Activated CD8-positive, alpha-beta memory T cell treated with anti-CD3 and anti-CD28 coated beads for 1 hour (primary cell): ENCODE results near the gene PRKCA.

Source experiments
- DNase-seq, 2 donors: peaks; one replicate each; pipeline ENCODE4 v3.0.0-alpha.2; 2020; ENCODE audit warnings: low read depth in 1 of 2; ENCODE audit errors: extremely low read depth in 1 of 2

PRKCA gene

DNA sequence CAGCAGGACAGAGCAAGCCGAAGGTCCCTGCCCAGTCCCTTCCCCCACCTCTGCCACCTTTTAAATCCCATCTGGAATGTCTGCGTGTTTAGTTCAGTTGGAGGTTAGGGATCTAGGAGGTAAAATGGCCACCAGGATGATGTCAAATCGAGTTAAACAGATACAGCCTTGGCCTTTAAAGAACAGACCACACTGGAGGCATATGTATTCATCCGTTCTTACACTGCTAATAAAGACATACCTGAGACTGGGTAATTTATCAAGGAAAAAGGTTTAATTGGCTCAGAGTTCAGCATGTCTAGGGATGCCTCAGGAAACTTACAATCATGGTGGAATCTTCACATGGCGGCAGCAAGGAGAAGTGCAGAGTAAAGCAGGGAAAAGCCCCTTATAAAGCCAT lies 364.7 kb downstream of the PRKCA start:
- no peak for DNase-seq

DNA sequence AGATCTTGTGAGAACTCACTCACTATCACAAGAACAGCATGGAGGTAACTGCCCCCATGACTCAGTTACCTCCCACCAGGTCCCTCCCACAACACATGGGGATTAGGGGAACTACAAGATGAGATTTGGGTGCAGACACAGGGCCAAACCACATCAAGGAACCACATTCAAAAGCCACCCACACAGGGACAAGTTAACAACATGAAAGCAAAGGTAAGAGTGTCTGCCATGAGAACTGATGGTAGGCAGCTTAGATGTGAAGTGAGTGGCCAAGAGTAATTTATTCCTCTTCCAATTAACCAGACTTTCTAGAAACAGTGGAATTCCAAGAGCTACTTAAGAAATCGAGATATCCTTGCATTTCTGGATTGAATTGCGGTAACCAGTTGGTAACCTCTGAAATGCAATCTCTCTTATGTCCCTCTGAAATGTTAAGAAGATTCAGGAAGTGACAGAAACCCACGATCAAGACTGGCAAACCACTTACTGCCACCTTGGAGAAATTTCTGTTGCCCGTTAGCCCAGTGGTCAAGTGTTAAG lies 365.1 kb downstream of the PRKCA start:
- peak; percentile 14 to 21 for DNase-seq

DNA sequence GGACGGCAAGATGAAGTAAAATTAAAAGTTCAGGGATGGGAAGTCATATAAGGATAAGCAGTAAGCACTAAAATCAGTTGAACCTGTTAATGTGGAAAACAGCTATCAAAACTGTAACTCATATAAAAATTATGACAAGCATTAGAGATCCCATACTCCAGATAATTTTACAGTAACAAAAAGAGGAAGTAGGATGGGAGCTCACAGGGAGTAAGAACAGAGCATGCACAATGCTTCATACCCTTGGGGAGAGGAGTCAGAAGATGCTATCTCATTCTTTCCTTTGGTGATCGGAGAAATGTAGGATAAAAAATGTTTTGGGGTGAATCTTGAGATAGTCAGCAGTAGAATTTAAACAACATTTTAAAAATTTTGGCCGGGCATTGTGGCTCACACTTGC lies 367.8 kb downstream of the PRKCA start:
- DNase-seq: no peak

DNA sequence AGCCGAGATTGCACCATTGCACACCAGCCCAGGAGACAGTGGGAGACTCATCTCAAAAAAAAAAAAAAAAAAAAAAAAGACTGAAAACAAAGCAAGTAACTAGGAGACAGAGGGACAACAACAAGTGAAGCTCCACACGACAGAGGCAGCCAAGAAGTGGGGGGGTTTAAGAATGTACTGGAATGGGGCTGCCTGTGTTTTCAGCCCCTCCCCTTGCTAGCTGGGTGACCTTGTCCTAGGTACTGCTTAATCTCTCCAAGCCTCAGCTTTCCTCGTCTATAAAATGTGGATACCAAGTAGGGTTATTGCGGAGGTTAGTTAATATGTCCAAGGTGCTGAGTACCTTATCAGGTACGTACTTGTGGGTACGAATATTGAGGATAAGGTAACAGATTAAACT lies 368.7 kb downstream of the PRKCA start:
- no peak for DNase-seq

DNA sequence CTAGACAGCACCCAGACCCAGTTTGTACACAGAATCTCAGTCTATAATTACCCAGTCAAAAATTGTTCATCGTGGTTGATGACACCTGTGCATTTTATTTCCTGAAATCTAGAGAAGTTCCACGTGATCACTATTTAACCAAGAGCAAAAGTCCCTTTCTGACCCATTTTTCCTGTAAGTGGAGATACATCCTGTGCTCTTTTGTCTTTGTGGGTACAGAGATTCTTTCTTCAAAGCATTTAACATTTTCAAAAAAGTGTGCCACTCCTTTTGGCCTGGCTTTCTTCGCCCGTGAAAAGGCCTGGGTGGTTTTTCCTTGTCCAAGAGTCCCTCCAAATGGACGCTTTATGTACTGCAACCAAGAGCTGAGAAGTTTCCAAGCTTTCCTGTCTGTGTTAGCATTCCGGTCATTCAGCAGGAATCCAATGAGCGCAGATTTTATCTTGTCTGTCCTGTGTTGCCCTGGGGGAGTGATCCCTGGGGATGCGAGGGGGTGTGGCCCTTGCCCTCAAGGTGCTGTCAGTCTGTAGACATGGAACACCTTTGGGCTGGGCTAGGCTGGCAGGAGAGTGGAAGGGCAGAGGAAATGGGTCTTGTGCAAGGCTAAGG lies 371.4 kb downstream of the PRKCA start:
- peak in 1 of 2 donors; percentile 17 for DNase-seq

DNA sequence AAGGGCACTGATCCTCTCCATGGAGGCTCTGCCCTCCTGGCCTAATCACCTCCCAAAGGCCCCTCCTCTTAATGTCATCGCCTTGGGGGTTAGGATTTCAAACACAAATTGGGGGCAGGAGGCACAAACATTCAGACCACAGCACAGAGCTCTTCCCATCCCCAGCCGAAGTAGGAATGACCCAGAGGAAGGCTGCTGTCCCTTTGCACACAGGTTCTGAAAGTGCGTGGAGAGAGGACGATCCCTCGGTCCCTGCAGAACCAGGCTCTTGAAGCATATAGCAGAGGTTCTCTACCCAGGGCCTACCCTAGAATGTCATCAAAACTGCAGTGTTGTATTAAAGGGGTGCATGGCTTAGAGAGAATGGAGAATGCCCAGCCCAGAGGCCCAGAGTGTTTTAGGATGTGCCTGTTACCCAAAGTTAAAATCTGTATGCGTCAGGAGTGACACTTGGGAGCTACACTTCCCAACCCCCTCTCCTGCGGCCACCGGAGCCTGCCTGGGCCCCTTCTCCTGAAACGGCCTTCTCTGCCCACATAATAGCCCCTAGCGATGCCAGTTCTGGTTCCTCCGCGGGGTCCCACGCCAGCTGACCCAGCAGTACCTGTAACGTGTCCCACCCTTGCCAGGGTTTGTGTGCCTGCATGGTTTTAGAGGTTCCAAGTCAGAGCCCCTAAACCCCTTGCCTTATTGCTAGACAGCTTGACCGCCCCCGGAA lies 373.0 kb downstream of the PRKCA start:
- no peak for DNase-seq

DNA sequence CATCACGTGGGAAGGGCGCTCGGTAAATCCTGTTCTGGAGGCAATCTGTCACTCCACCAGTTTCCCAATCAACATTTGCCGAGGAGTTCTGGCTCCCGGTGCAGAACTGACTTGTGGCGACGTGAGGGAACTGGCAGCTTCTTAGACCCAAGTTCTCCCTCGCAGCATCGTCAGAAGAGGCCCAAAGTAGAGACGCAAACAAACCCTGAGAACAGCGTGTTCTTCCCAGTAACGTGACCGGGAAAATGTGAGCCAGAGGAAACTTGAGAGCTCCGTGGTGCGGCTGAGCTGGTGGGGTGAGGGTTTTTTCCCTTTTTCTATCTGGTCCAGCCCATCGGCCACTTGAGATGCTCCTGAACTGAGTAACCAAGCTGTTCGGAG lies 373.6 kb downstream of the PRKCA start:
- no peak for DNase-seq

DNA sequence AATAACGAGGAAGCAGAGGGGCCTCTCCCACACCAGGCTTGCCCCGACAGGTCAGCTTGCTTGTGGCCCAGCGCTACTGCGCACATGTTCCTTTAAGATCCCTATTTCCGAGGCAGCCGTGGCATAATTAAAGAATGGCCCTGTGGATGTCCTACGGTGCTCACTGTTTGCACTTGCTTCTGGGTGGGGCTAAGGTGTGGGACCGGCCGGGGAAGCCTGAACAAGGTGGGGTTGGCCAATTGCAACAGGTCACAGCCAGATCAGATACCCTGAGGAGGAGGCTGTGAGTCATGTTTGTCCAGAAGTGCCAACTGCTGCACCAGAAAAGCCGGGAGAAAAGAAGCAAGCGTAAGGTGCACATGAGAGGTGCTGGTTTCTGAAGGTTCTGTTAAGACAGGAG lies 374.0 kb downstream of the PRKCA start:
- no peak for DNase-seq

DNA sequence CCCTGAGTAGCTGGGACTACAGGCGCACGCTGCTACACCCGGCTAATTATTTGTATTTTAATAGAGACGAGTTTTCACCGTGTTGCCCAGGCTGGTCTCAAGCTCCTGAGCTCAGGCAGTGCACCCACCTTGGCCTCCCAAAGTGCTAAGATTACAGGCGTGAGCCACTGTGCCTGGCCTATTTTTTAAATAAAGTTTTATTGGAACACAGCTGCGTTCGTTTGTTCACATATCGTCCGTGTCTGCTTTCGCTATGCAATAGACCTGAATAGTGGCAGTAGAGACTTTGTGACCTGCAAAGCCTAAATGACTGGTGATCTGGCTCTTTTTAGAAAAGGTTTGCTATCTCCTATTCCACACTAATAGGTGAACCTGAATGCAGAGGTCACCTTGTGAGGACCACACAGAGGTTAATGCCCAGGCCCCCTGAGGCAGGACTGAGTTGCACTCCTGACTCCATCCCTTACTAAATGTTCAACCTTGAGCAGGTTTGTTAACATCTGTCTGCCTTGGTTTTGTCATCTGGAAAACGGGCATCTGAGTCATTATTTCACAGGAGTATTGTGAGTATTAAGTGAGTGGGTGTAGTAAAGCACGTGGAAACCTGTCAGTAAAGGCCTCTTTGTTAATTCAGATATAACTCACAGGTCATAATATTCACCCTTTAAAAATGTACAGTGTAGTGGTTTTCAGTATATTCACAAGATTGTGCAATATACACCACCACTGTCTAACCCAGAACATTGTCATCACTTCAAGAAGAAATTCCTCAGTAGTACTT lies 375.0 kb downstream of the PRKCA start:
- DNase-seq: no peak

DNA sequence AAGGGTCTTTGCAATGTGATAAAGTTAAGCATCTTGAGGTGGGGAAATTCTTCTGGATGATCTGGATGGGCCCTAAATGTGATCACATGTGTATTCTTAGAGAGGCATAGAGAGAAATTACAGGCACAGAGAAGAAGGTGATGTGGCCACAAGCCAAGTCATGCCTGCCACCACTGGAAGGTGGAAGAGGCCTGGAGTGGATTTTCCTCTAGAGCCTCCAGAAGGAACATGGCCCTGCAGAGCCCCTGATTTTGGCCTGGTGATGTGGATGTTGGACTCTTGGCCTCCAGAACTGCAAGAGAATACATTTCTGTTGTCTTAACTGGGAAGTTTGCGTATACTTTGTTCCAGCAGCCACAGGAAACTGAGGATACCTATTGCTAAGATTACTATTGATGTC lies 375.6 kb downstream of the PRKCA start:
- no peak for DNase-seq

DNA sequence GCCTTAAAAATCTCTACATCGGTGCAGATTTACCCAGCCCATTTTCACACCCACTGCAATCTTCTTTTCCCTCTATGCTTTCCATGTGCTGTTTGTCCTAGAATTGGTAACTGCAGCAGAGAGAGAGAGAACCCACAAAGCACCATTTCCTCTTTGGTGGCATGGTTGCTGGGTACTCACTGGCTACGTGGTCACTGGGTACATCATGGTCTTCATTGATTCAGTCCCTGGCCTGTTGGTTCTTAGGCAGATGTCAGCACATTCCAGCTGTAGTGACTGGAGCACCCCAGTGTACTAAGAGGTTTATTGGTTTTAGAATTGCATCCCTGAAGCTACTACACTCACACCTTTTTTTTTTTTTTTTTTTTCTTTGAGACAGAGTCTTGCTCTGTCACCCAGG lies 376.4 kb downstream of the PRKCA start:
- no peak for DNase-seq

DNA sequence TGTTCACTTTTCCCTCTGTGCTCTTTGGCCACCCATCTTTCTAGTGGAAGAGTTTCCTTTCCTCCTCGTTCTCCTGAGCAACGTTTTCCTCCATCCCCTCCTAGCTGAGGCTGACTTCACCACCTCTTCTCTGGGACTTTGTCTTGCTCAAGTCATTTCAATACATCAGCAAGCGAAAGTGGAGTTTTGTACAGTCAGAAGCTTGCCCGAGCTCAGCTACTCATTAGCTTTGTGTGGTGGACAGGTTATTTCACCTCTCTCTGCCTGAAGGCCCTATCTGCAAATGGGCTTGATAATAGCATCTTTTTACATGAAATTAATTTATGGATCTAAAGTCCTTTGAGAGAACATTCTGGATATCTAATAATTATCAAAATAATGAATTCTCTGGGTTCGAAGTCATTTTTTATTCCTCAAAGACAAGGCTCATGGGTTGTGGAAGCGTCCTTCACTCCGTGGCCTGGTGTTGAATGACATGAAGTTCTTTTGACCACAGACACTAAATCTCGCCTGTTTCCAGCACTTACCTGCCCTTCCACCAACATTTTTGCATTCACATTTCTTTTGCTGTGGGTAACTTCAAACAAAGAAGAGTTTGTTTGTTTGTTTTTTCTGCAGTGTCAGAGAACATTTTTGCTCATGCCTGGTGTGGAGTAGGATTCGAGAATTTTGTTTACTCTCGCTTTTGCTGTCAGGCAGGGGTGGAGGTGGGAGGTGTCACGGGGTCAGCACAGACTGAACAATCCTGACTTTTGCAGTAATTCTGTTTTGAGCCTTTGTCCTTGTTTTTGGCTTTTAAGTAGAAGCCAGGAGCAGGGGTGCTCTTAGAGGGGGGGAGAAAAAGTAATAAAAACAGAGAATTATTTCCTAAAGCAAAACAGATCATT lies 377.5 kb downstream of the PRKCA start:
- no peak for DNase-seq

DNA sequence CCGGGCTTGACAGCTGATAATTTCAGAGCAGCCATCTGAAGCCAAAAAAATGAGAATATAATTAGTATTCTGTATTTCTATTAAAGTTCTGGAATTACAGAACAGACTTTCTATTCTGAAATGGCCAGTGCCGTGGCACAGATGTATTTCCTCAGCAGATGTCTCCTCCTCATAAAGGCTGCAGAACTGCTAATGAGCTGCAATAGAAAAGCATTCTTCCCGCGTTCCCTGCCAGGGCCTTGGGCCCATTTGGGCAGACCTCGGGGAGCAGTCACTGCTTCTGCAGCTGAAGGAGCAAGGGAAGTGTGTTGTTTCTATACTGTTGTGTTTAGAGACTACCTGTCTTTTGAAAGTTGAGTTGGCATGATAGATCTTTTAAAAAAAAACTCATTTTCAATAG lies 379.9 kb downstream of the PRKCA start:
- no peak for DNase-seq

DNA sequence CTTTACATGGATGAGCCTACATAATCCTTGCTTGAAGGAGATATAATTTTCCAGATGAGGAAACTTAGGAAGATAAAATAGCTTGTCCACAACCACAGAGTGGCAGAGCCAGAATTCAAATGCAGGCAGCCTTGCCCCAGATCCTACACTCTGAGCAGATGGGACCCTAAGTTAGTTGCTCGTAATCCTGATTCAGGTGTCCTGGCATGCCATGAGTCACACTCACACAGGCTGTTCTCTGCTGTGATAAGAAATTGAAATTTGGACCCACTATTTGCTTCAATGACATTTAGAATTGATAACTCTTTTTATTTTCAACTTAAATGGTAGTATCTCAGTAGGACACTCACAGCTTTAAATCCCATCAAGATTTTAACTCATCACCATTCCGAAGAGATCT lies 381.8 kb downstream of the PRKCA start:
- DNase-seq: no peak

DNA sequence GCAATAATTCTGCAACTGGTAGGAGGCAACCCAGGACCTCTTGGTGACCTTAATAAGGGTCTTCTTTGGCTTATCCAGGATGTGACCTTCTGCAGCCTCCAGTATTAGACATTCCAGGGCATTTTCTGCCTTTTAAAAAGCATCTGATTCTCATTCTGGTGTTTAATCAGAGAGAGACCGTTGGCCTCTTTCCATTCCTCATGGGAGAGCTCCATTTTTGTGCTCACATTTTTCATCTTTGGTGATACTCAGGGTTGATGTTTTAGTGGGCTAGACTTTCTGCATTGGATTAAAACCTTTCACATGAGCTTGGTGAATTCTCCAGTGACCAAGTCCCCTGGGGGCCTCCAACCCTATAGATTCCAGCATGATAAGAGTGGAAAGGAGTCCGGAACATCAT lies 382.3 kb downstream of the PRKCA start:
- no peak for DNase-seq

DNA sequence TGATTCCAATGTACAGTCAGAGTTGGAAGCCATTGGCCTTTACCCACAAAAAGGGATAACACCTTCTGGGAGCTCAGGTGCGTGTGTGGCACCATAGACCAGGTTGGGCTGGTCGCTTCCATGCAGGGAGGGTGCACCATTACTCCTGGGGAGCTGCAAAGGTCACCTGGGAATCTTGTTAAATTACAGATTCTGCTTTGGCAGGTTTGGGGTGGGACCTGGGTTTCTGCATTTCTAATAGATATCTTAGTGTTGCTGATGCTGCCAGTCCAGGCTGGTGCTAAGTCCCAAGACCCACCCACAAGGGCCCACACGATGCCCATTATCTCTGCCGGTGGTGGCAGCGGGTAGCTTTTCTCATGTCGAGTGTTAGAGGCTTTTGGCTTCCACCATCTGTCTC lies 384.2 kb downstream of the PRKCA start:
- no peak for DNase-seq

DNA sequence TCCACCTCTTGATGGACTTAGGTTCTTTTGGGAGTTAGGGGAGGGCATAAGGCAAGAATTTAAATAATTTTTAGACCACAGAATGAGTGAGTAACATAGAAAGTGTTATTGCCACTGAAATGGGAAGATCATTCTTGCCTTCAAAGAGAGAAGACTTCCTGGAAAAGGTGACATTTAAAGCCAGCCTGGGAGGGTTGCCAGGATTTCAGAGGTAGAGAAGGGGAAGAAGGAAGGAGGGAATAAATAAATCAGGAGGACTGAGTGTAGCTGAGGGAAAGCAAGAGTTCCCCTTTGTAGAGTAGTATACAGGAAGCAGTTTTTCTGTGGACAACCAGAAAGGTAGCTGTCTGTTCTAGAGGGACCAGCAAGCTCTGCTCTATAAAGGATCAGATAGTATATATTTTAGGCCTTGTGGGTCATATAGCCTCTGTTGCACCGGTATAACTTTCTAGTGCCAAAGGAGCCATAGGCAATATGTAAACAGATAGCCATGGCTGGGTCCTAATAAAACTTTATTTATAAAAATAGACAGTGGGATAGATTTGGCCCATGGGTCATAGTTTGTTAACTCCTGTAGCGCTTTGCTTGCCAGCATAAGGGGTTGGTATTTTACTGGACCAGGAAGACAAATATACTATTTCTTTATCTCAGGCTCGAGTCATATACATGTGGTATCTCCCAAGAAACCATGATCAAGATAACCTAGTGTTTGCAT lies 385.3 kb downstream of the PRKCA start:
- DNase-seq: no peak

DNA sequence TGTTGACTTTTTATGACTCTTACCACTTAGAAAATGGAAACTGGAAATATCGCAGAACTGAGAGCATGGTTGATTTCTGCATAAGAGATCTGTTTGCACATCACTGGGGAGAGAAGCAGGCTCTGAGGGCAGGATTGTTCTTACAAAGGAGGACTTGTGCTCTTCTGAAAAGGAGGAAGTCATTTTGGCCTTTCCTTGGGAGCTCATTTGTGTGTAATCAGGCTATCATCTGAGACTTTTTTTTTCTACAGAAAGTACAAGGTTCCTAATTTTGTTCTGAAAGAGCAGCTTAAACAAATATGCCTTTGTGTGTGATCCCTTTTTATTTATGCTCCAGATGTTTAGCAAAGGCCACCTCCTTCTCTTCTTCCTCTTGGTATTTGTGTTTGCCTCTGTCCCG lies 386.8 kb downstream of the PRKCA start:
- DNase-seq: no peak

DNA sequence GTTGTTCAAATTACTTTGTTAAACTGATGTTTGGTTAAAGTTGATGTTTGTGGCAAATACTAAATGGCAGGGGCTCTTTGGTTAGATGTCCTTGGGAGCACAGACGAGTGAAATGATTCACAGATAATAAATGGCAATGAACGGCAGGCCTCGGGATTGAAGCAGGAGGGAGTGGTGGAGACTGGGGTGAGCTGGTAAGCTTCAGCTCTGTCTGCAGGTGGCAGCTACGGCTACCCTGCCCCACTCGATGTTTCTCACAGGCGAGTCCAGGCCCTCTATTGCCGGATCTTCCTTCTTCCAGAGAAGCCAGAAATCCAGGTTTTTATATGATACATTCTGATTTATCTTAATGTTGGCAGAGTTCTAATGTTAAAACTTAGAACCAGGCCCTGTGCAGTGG lies 387.8 kb downstream of the PRKCA start:
- DNase-seq: no peak
